GM12874 (cell line): ENCODE data around the gene METTL4.

Experiments
- CTCF ChIP-seq: IDR thresholded peaks from 2 replicates; pipeline ENCODE4 v1.5.1; 2011; ENCODE audit warnings: low read depth, mild to moderate bottlenecking, control low read depth, low read length, moderate library complexity; ENCODE audit not compliant: insufficient read depth

The METTL4 gene

DNA sequence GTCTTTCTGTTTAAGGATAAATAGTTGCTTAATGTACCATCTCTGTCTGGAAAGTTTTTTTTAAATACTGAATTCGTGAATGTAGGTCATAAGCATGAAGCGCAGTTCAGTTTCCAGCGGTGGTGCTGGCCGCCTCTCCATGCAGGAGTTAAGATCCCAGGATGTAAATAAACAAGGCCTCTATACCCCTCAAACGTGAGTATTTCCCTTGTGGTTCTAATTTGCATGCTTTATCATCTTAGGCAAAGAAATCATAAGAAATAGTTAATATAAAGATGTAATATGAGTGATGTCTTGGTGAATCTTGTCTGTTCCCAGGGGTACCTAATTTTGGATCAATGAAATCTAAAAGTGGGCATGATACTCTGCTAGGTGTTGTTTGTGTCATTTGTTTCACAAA, 1.6 kb upstream of the METTL4 start:
- TF ChIP-seq CTCF = no peak

DNA sequence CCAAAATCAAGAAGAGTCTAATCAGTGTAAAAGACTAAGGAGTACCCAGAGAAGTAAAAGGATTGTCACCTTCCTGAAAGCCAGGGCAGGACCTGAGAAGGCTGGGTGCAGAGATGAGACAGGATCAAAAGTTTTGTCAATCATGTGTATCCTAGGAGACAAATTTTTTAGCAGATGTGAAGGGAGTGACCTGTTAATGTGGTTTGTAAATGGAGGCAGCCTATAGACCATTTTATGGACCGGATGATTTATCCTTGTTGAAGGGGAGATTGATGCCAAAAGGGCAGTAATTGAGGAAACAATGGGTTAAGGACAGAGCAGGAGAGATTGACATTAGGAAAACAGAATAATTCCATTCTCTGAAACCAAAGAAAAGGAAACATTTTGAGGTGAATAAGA, 865 bp upstream of the METTL4 start:
- TF ChIP-seq CTCF = no peak

GRCh38 chr18:2570772-2571199, 519 bp downstream of the METTL4 start:
- no peak for TF ChIP-seq CTCF

GRCh38 chr18:2569338-2570207, 1.7 kb downstream of the METTL4 start:
- no peak for TF ChIP-seq CTCF

- no peak for TF ChIP-seq CTCF
These were observed 2.7 kb downstream of the METTL4 start for GRCh38 chr18:2568605-2569004.

GRCh38 chr18:2568129-2568528, 3.2 kb downstream of the METTL4 start:
- TF ChIP-seq CTCF = no peak

DNA sequence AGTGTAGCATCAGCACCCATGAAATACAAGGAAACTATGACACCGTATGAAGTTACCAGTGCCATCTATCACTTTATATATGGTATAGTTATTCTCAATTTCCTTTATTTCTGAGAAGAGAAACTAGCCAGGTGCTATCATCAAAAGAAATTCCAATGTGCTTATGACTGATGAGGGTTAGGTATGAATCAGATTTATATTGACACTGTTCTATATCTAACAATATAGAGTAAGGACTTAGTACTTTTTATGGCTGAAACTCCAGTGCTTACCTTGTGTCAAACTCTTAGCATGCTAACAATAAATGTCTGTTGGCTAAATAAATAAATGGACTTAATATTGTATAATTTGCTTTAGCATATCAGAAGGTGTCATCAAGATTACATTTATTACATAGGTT, 6.9 kb downstream of the METTL4 start:
- no peak for TF ChIP-seq CTCF
